HepG2 (cell line): ENCODE data around the gene COQ10B. TPM values are rescaled to one million over a fixed set of nuclear protein-coding genes. Genes with fewer than 3 reads are reported as not detected.

Experiments used
- AGO2 ChIP-seq: fragments of 200-400 bp; formaldehyde crosslinking; optimal IDR thresholded peaks from 2 replicates; pipeline ENCODE3; 2017; ENCODE audit warnings: mild to moderate bottlenecking, low read depth, low read length, moderate library complexity
- CBX2 ChIP-seq, 2 experiments: fragments of 200-600 bp in 1 of 2; sonication (generic); formaldehyde crosslinking in 1 of 2; IDR thresholded peaks; 2 replicates each; pipeline versions ENCODE4 v1.7.0 to v1.8.1; 2018 to 2022; ENCODE audit warnings: low read depth in 2 of 2, low read length in 1 of 2, mild to moderate bottlenecking in 1 of 2, missing genetic modification reagents in 1 of 2
- CEBPG ChIP-seq: IDR thresholded peaks from 2 replicates; pipeline ENCODE4 v1.6.1; 2016
- CREB1 ChIP-seq, 2 experiments: fragments of 450-650 bp in 1 of 2; IDR thresholded peaks; 2 replicates each; pipeline ENCODE4 v1.6.1; 2016 to 2017; ENCODE audit warnings: control low read depth in 1 of 2, mild to moderate bottlenecking in 1 of 2, missing compliant biosample characterization in 1 of 2, missing genetic modification characterization in 1 of 2
- EED ChIP-seq: sonication (generic); formaldehyde crosslinking; IDR thresholded peaks from 2 replicates; pipeline ENCODE4 v1.5.0; 2020; ENCODE audit warnings: mild to moderate bottlenecking, missing genetic modification reagents
- GABPB1 ChIP-seq: IDR thresholded peaks from 2 replicates; pipeline ENCODE4 v1.6.1; 2016; ENCODE audit warnings: mild to moderate bottlenecking, missing genetic modification reagents, moderate library complexity, missing compliant biosample characterization
- HNRNPL ChIP-seq: fragments of 200-400 bp; formaldehyde crosslinking; IDR thresholded peaks from 2 replicates; pipeline ENCODE4 v1.6.1; 2017; ENCODE audit warnings: mild to moderate bottlenecking, low read depth, low read length
- MYNN ChIP-seq: sonication (generic); formaldehyde crosslinking; IDR thresholded peaks from 2 replicates; pipeline ENCODE4 v1.4.0; 2020; ENCODE audit warnings: mild to moderate bottlenecking, low read depth, missing genetic modification reagents
- MZF1 ChIP-seq: sonication (generic); formaldehyde crosslinking; IDR thresholded peaks from 2 replicates; pipeline ENCODE4 v1.8.1; 2023; ENCODE audit warnings: mild to moderate bottlenecking, missing genetic modification reagents, borderline replicate concordance
- REPIN1 ChIP-seq: sonication (generic); formaldehyde crosslinking; IDR thresholded peaks from 2 replicates; pipeline ENCODE4 v1.8.0; 2022; ENCODE audit warnings: missing genetic modification reagents, low read depth, mild to moderate bottlenecking, borderline replicate concordance
- SALL2 ChIP-seq: sonication (generic); formaldehyde crosslinking; IDR thresholded peaks from 2 replicates; pipeline ENCODE4 v1.8.1; 2023; ENCODE audit warnings: mild to moderate bottlenecking, missing genetic modification reagents, inconsistent platforms
- SMAD1 ChIP-seq: sonication (generic); formaldehyde crosslinking; IDR thresholded peaks from 2 replicates; pipeline ENCODE4 v1.4.0; 2020; ENCODE audit warnings: missing genetic modification reagents, low read depth, mild to moderate bottlenecking, borderline replicate concordance
- TEAD3 ChIP-seq: optimal IDR thresholded peaks from 2 replicates; pipeline ENCODE3; 2016; ENCODE audit warnings: borderline replicate concordance
- ZNF672 ChIP-seq: sonication (generic); formaldehyde crosslinking; IDR thresholded peaks from 2 replicates; pipeline ENCODE4 v1.8.1; 2022; ENCODE audit warnings: missing genetic modification reagents
- ZNF704 ChIP-seq: sonication (generic); formaldehyde crosslinking; IDR thresholded peaks from 2 replicates; pipeline ENCODE4 v1.8.1; 2023; ENCODE audit warnings: mild to moderate bottlenecking, inconsistent platforms, moderate library complexity, missing genetic modification reagents, borderline replicate concordance
- polyA plus RNA-seq, 8 experiments: library from polyadenylated mRNA; depleted of rRNA in 3 of 8; stranded (reverse) in 7 of 8; unstranded in 1 of 8; fragments of >200 nt; fragmentation: Illumina TruSeq in 4 of 8; extraction: Trizol in 4 of 8; gene quantifications; 2 replicates each; pipeline versions ENCODE4 v1.2.1 to v1.2.3, GENCODE V29; 2011 to 2016; ENCODE audit warnings: low read depth in 4 of 8, missing spikeins in 1 of 8, mixed read lengths in 1 of 8; ENCODE audit not compliant: insufficient read depth in 1 of 8
- total RNA-seq, 5 experiments: library from RNA; depleted of rRNA; stranded (reverse); fragments of >200 nt; fragmentation: Illumina TruSeq; extraction: Trizol; gene quantifications; 2 replicates each; pipeline ENCODE4 v1.2.3, GENCODE V29; 2016; ENCODE audit warnings: low read depth in 1 of 5
- TF ChIP-seq, protein P1 (sequence below): sonication (generic); formaldehyde crosslinking; IDR thresholded peaks from 2 replicates; pipeline ENCODE4 v1.4.0; 2020; ENCODE audit warnings: mild to moderate bottlenecking, low read depth, missing genetic modification reagents
- TF ChIP-seq, protein P2 (sequence below): sonication (generic); formaldehyde crosslinking; IDR thresholded peaks from 2 replicates; pipeline ENCODE4 v1.8.0; 2022; ENCODE audit warnings: missing genetic modification reagents, mild to moderate bottlenecking, inconsistent platforms, borderline replicate concordance
- TF ChIP-seq, protein P3 (sequence below): sonication (generic); formaldehyde crosslinking; IDR thresholded peaks from 2 replicates; pipeline ENCODE4 v1.5.0; 2020; ENCODE audit warnings: mild to moderate bottlenecking, missing genetic modification reagents
- TF ChIP-seq, protein P4 (sequence below): IDR thresholded peaks from 2 replicates; pipeline ENCODE4 v1.6.1; 2018; ENCODE audit warnings: missing genetic modification reagents, mild to moderate bottlenecking, missing compliant biosample characterization

Gene COQ10B
- total and polyA plus RNA-seq, 2 of the 13 experiments (the other 11 are each of a cell fraction or from before 2014, with no cell fraction given): 4.6 to 34.9 TPM

DNA sequence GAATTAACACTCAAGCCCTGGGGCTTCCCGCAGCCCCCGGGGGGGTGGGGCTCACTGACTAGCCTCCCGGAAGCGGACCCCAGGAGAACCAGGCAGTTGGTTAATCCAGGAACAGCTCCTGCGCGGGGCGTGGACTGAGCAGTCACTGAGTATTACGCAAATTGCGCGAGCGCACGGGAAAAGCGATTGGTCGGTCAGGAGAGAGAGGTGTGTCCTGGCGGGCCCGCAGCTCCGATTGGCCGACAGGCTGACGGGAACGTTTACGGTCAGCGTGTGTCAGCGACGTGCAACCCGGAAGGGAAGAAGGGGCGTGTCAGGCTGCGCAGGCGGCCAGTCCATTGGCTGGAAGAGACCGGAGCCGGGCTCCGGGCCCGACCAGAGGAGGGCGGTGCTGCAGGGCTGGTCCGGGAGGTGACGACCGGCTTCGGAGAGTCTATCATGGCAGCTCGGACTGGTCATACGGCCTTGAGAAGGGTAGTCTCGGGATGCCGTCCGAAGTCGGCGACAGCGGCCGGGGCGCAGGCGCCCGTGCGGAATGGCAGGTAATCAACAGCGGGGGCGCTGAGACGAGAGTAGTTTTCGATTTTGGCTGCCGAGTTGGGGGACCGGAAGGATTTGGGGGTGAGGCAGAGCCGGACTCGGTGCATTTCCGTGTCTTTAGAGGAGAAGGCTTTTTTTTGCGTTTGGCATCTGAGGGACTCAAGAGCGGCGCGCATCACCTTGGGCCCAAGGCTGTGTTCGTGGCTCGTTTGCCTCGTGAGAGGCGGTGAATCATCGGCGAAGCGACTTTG, at the start of gene COQ10B (continued):
- TF ChIP-seq CBX2 (IDR thresholded peaks at IDR 0.05; ENCODE audit: low read depth, low read length) (no peak), CBX2 (CRISPR knock-in tag; IDR thresholded peaks at IDR 0.05; ENCODE audit: low read depth) (no peak), MYNN (peak; percentile 48; the same call in 1 of the 2 replicates), GABPB1 (CRISPR knock-in tag) (peak; percentile 90), ZNF704 (CRISPR knock-in tag) (peak; percentile 74; the same call in 1 of the 2 replicates), AGO2 (peak; percentile 95), CREB1 (IDR thresholded peaks at IDR 0.05) (peak; percentile 95), CREB1 (CRISPR knock-in tag; IDR thresholded peaks at IDR 0.05) (peak; percentile 95), ZNF672 (CRISPR knock-in tag) (no peak), CEBPG (CRISPR knock-in tag) (peak; percentile 98), REPIN1 (no peak; the same call in 1 of the 2 replicates), SALL2 (CRISPR knock-in tag) (no peak), TEAD3 (CRISPR knock-in tag) (peak; percentile 43), MZF1 (CRISPR knock-in tag) (no peak), EED (CRISPR knock-in tag) (peak; percentile 86), HNRNPL (0 out of 2 replicates have a peak, but pooled peaks have one; percentile 59), SMAD1 (peak; percentile 68; the same call in 1 of the 2 replicates)
- TF ChIP-seq, protein P1, sequence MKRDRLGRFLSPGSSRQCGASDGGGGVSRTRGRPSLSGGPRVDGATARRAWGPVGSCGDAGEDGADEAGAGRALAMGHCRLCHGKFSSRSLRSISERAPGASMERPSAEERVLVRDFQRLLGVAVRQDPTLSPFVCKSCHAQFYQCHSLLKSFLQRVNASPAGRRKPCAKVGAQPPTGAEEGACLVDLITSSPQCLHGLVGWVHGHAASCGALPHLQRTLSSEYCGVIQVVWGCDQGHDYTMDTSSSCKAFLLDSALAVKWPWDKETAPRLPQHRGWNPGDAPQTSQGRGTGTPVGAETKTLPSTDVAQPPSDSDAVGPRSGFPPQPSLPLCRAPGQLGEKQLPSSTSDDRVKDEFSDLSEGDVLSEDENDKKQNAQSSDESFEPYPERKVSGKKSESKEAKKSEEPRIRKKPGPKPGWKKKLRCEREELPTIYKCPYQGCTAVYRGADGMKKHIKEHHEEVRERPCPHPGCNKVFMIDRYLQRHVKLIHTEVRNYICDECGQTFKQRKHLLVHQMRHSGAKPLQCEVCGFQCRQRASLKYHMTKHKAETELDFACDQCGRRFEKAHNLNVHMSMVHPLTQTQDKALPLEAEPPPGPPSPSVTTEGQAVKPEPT (CRISPR knock-in tag): peak; percentile 78; the same call in 1 of the 2 replicates
- TF ChIP-seq, protein P2, sequence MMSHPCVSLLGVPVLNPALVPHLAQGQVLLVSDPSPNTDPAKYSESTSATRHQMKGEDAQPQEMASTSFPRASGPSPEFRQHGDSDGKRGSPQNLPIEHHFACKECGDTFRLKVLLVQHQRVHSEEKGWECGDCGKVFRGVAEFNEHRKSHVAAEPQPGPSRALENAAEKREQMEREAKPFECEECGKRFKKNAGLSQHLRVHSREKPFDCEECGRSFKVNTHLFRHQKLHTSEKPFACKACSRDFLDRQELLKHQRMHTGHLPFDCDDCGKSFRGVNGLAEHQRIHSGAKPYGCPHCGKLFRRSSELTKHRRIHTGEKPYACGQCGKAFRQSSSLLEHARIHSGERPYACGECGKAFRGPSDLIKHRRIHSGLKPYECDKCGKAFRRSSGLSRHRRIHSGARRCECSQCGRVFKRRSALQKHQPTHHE (CRISPR knock-in tag): peak; percentile 54; the same call in 1 of the 2 replicates
- TF ChIP-seq, protein P3, sequence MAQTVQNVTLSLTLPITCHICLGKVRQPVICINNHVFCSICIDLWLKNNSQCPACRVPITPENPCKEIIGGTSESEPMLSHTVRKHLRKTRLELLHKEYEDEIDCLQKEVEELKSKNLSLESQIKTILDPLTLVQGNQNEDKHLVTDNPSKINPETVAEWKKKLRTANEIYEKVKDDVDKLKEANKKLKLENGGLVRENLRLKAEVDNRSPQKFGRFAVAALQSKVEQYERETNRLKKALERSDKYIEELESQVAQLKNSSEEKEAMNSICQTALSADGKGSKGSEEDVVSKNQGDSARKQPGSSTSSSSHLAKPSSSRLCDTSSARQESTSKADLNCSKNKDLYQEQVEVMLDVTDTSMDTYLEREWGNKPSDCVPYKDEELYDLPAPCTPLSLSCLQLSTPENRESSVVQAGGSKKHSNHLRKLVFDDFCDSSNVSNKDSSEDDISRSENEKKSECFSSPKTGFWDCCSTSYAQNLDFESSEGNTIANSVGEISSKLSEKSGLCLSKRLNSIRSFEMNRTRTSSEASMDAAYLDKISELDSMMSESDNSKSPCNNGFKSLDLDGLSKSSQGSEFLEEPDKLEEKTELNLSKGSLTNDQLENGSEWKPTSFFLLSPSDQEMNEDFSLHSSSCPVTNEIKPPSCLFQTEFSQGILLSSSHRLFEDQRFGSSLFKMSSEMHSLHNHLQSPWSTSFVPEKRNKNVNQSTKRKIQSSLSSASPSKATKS: no peak
- TF ChIP-seq, protein P4, sequence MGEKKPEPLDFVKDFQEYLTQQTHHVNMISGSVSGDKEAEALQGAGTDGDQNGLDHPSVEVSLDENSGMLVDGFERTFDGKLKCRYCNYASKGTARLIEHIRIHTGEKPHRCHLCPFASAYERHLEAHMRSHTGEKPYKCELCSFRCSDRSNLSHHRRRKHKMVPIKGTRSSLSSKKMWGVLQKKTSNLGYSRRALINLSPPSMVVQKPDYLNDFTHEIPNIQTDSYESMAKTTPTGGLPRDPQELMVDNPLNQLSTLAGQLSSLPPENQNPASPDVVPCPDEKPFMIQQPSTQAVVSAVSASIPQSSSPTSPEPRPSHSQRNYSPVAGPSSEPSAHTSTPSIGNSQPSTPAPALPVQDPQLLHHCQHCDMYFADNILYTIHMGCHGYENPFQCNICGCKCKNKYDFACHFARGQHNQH (CRISPR knock-in tag): peak; percentile 84; the same call in 1 of the 2 replicates
